HPDE6-E6E7 (cell line): ENCODE results near the gene DMWD.

Experiments
- DNase-seq: peaks from one replicate; pipeline ENCODE4 v3.0.0; 2011; ENCODE audit warnings: missing footprints; ENCODE audit errors: extremely low spot score

Gene DMWD

DNA sequence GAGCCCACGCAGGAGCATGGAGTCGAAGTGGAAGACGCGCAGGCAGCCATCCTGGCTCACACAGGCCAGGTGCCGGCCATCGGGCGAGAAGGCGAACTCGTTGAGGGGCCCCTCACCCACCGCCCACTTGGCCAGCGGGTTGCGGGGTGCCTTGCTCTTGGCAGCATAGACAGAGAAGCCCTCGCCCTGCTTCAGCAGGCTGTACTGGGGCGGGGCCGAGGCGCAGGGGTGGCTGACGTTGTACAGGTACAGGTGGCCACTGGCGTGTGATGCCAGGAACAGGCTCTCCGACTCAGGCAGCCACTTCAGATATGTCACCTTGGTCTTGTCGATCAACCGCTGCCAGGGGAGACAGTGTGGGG lies 6.1 kb downstream of the DMWD start:
- no peak for DNase-seq

DNA sequence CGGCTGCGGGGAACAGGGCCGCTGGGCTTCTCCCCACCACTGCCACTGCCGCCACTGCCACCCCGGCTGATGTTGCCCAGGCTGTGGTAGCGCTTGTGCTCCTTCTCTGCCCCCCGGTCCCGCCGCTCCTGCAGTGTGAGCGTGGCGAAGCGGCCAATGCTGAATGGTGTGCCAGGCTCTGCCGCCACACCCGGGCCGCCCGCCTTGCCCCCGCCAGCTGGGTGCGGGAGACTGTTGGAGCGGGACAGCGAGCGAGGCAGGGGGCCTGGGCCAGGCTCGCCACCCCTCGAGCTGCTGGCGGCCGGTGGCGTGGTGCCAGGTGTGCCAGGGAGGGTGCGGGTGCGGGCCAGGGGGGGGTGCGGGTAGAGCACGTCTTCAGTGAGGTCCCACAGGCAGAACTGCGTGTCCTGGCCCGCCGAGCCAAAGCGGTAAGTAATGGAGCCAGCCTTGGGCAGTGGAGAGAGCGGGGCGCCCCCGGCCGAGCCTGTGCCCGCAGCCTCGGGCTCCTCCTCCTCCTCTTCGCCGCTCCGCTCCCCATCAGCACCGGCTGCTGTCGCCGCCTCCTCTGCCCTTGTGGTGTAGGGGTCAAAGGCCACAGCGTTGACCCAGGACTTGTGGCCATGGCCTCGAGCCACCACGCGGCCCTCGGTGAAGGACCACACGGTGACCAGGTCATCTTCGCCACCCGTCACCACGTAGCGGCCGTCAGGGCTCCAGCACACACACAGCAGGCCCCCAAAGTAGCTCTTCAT lies 6.7 kb downstream of the DMWD start:
- DNase-seq = no peak

DNA sequence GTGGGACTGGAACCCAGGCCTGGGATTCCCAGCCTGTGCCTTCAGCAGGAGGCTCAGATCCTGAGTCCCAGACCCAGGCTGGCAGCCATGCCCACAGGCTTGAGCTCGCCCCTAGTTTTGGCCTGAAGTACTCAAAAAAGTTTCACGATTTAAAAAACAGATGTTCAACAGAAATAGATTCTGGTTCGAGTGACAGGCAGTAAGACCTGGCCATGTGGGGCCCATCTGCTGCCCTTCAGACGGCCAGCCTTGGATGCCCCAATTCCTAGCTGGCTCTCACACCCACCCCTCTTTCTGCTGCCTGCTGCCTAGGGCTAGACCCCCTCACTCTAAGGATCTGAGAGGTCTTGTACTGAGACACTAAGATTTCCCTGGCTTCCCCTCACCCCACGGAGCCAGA lies 7.5 kb downstream of the DMWD start:
- DNase-seq = no peak

DNA sequence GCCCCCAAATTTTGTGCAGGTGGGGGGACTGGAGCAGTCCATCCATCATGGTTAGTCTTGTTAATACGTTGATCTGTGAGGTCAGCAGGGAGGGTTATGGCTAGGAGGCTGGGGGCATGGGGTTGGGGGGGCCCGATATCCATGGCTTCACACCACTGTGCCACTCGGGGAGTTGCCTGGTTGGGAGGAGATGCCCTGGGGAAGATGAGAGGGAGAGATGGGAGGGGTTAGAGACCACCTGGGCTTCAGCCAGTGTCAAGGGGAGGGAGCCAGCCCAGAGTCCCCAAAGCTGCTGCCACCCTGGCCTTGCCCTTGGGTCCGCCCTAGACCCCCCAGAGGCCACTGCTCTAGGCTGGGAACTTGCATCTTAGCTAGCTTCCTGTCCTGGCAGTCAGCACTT lies 8.5 kb downstream of the DMWD start:
- no peak for DNase-seq

DNA sequence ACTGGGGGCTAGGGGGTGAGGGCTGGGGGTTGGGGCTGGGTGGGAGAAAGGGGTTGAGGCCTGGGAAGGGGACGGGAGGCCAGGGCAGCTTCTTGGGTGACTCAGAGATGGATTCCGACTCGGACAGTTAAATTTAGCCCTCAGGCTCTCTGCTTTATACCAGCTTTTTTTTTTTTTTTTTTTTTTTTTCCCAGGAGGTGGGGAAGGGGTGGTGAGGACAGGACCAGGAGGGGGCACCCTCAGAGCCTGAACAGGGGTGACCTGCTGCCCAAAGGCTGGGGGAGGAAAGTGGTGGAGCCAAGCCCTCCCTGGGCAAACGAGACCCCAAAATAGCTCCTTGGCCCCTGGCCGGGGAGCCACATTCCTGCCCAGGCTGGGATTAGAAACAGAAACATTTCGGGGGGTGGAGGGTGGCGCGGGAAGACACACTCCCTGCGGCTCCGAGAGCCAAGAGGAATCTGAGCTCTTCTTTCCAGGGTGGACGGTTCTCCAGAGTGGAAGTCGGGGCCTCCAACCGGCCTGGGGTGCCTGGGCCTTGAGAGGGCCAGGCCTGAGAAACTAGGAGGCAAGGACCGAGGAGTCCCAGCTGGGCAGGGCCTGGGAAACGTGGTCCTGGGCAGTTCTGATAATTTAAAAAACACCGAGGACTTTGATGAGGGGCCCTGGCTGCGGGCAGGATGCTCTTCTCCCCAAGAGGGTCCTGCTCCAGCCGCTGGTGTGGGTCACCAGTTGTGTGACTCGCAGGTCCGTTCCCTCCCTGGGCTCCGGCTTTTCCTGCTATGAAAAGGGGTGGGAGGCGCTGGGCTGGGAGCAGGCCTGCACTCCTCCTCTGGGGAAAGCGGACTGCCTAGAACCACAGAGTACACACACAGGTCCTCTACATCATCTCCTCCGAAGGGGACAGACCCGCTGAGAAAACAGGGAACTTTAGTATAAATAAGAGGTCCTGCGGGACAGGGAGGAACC lies 9.5 kb downstream of the DMWD start:
- peak; percentile 57 for DNase-seq

DNA sequence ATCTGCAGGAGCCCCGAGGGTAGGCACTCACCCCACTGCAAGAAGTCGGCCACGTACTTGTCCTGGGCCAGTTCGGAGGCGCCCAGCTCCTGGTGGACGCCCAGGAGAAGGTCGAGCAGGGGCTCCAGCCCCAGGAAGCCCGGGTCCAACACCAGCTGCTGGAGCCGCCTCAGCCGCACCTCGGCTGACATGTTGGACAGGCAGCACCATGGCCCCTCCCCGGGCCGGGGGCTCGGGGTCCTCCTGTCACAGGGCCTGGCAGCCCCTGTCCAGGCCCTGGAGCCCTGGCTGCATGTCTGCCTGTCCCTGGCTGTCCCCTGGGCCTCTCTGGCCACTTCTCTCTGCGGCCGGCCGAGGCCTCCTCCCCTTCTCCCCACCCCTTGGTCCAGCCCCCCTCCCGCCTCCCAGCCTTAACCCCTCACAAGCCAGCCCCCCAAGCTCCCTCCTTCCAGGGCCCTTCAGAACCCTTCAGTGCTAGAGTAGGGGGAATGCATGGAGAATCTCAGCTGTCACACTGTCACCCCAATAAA lies 10.4 kb downstream of the DMWD start, which contains the start of gene DMPK:
Gene DMPK, minus strand, starts transcription at position 329 of the 530 bp plus-strand sequence. Its CDS starts 138 bp downstream, at position 191.
- no peak for DNase-seq

DNA sequence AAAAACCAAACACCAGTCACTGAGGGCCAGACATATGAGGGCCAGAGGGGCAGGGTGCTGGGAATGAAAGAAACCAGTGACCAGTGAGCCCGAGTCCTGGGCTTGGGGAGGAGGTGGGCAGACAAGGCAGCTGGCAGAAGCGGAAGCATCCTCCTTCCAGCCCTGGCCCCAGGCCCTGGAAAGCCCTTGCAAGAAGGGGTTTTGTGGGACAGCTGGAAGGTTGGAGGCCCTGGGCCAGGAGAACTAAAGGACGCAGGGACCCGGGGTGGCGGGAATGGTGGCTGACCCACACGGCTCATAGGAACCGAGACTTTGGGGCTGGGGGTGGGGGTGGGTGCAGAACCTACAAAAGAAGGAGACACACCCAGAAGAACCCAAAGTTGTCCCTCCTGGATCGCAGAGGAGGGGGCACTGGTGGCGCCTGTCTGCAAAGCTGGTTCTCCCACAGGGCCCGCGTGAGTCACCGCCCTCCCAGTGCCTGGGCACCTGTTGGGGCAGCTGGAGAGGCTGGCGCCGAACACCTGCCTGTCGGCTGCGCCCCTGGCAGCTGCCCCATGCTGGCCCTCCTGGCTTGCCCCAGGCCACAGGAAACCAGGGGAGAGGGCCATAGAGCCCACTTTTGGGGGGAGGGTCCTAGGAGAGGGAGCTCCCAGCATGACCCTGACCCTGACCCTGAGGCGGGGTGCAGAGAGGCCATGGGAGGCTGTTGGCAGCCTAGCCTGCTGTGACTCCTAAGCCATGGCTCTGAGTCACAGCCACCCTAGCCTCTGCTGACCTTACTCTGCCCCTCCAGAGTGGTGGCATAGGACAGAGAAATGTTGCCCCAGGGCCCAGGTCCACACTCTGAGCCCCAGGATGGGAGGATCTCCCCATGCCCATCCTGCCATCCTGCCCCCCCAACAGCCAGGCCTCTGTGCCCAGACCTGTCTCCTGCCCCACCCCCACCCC lies 11.2 kb downstream of the DMWD start:
- DNase-seq = peak; percentile 77

DNA sequence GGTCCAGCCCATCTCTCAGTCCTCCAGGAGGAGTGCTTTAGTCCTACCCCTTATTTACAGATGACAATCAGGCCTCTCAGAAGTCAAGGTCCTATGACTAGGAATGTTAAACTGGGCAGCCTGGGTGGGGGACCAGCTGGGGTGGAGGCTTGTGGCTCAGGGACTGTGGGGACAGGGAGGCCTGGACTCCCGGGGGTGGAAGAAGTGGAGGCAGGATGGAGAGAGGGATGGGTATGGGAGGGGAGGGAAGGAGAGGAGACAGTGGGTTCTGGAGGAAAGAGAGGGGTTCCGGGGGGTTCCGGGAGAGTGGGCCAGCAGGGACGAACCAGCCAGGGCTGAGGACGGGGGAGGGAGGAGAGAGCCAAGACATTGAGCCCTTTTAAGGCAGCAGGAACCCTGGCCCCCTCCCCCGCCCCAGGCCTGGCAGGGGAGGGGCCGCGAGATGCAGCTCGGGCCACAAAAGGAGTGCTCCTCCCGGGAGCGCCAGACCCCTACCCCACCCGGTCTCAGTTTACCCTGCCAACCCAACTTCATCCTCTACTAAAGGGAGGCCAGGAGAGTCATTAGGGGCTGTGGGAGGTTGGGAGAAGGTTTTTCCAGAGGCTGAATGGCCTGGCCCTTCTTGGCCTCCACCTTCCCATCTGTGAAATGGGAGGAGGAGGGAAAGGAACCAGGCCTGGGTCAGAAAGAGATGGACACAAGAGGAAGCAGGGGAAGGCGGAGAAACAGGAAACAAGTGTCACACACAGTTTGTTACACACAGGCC lies 12.0 kb downstream of the DMWD start:
- no peak for DNase-seq

DNA sequence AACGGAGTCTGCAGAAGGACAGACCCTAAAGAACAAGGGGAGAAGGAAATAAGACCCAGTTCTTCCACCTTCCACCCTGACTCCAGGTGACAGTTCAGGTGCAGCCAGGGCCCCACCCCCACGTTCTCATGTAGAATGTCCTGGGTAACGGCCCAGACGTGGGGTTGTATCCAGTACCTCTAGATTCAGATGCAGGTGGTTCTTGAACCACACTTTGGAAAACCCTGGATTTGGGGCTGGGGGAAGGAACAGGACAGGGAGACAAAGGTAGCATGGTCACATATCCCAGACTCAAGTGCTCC lies 12.5 kb downstream of the DMWD start:
- no peak for DNase-seq

DNA sequence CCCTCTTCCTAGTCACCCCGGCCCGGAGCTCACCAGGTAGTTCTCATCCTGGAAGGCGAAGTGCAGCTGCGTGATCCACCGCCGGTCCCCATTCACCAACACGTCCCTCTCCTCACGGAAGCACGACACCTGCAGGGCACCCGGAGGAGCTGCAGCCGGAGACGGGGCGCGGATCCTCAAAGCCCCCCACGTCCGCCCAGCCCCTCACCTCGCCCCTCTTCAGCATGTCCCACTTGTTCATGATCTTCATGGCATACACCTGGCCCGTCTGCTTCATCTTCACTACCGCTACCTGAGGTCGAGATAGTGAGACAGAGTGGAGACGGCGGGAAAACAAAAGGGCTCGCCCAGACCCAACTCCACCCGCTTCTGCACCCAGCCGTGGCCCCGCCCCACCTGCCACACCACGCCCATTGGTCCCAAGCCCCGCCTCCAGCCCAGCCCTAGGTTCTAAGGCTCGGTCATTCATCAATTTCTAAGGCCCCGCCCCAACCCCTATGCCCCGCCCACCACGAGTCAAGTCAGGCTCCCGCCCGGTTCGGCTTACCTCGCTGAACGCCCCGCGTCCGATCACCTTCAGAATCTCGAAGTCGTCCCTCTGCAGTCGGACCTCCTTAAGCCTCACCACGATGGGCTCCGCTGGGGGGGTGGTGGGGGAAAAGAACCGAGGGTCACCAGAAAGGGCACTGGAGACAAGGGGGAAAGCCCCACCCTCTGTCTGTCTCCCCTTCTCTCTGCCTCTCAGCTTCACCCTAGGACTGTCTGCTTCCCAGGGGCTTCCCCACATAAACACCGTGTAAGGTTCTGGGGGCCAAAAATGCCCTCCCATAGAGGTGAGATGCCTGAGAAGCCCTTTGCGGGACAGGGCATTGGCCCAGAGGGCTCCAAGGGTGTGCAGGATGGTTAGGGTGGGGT lies 13.2 kb downstream of the DMWD start:
- DNase-seq = peak; percentile 82

DNA sequence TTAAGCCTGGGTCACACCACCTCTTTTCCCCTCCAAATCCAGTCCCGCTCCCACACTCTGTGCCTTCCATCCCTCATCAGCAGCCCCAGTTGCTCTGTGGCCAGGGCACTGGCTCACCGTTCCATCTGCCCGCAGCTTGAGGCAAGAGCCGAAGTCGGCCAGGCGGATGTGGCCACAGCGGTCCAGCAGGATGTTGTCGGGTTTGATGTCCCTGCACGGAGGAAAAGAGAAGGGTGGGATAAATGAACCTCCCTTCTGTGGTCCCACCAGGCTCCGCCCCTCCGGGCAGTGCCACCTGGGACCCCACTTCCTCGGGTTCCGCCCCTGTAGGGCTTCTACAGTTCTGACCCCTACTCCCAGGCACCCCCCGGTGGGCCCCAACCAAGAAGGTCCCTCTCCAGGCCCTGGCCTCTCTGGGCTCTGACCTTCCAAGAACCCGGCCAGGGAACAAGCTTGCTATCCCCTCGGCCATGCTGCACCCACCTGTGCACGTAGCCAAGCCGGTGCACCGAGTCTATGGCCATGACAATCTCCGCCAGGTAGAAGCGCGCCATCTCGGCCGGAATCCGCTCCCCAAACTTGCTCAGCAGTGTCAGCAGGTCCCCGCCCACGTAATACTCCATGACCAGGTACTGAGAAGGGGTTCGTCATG lies 14.5 kb downstream of the DMWD start:
- DNase-seq = no peak

DNA sequence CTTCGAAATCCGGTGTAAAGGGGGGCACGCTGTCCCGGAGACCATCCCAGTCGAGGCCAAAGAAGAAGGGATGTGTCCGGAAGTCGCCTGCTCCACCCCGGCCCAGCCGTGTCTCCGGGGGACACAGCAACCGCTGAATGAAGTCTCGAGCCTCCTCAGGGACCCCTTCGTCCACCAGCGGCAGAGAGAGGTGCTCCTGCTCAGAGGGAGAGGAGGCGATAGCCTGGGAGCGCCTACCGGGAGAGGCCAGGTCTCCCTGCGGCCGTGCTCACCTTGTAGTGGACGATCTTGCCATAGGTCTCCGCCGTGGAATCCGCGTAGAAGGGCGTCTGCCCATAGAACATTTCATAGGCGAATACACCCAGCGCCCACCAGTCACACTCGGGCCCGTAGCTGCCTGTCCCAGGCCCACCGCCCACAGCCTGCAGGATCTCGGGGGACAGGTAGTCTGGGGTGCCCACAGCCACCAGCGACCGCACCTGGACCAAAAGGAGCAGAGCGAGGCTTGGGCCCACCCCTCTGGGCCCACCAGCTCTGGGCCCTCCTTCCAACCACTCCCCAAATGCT lies 15.2 kb downstream of the DMWD start:
- no peak for DNase-seq

DNA sequence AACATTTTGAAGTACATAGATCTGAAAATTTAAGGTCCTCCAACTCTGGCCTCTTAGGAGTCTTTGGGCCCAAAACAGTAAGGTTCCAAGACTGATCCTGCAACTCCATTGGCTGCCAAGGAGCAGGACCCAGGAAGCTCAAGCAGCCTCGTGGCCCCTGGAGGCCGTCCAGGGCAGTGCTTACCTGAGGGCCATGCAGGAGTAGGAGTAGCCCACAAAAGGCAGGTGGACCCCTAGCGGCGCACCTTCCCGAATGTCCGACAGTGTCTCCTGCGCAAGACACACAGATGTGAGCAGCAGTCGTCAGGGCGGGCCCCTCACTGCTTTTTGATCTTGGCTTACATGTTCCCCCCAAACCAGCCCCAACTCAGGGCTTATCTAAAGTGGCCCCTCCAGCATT lies 17.9 kb downstream of the DMWD start:
- DNase-seq = no peak

DNA sequence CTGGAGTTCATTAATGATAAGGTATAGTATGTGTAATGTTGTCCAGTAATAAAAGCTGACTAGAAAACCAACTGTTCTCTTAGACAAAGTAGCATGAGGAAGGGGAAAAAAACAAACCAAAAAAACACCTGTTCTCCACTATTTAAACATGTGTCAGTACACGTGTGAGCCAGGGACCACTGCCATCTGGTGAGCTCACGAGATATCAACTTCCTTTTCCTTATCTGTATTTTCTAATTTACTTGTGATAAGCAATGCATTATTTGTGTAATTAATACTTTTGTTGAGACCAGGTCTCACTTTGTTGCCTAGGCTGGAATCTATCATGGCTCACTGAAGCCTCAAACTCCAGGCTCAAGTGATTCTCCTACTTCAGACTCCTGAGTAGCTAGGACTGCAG lies 19.3 kb downstream of the DMWD start:
- no peak for DNase-seq

DNA sequence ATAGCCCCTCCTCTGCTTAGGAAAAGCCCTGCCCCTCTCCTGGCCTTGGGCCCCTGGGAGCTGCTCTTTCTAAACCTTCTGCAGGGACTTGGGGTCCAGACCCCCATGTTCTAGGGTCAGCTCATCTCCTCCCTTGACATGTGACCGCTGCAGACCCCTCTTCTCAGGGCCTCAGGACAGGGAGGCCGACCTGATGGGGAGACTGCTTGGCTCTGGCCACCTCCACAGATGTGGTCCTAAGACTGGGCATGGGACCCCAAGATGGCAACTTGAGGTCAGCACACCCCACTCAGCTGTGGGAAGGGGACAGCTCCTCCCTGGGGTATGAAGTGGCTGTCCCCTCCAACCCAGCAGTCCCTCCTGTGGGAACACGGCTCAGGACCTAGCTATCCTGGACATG lies 19.7 kb downstream of the DMWD start:
- no peak for DNase-seq

DNA sequence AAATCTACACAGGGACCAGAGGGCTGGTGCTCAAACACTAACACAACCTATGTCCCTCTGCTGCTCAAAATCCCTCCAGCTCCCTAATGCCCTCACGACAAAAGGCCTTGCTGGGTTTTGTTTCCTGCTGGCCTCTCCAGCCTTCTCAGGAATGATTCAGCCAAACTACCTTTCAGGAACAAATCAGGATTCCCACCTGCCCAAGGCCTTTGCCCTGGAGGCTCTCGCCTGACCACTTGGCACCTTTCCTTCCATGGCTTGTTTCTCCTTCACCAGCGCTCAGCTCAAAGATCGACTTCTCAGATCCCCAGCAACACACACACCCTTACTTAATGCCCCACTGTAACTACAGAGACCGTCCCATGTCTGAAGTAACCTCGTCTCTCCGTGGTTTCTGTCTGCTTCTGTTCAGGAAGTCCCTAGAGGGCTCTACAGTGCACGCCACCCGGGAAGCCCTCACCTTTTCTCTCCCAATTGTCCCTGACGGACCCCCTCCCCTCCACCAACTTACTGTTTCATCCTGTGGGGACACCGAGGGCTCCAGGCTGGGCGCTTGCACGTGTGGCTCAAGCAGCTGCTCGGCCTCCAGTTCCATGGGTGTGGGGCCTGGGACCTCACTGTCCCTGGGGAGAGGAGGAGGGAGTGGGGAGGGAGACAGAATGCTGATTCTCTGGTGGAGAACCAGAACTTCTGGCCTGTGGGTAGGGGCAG lies 20.4 kb downstream of the DMWD start:
- DNase-seq = no peak

DNA sequence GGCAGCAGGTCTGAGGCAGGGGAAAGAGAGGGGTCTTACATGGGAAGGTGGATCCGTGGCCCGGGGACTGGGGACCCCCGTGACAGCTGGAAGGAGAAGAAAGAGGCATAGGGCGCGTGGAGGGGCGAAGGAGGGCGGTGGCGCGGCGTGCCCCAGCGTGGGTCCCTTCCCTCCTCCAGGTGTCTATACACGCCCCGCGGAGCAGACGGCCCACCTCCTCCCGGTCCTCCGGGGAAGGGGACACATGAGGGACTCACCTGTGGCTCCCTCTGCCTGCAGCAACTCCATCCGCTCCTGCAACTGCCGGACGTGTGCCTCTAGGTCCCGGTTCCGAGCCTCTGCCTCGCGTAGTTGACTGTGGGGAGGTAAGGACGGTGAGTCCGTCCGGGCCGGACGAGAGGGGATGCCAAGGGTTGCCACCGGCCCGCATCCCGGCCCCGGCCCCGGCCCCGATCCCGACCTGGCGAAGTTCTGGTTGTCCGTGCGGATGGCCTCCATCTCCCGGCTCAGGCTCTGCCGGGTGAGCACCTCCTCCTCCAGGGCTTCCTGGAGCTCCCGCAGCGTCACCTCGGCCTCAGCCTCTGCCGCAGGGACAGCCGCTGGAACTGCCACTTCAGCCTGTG lies 21.2 kb downstream of the DMWD start:
- no peak for DNase-seq
